GM23338 (cell line): Measurements from ENCODE around the gene NTM. TPM values are rescaled to one million over a fixed set of nuclear protein-coding genes. Genes with fewer than 3 reads are reported as not detected.

Experiments
- ATAC-seq: fragments of 200-7000 bp; cut with Tn5 transposase; 3 replicates; pipeline ENCODE4 v1.9.1; 2020
- DNase-seq: peaks from one replicate; pipeline ENCODE4 v3.0.0-alpha.2; 2015; ENCODE audit warnings: low spot score
- H2AFZ ChIP-seq: fragments of 200-600 bp; sonication (generic); 2 replicates; pipeline ENCODE4 v1.8.0; 2016; ENCODE audit warnings: antibody characterized with exemption, mild to moderate bottlenecking, moderate library complexity
- H3F3A ChIP-seq: fragments of 200-600 bp; sonication (generic); replicated peaks from 2 replicates; pipeline ENCODE4 v1.8.0; 2017; ENCODE audit warnings: antibody characterized with exemption, mixed run types, low read depth
- H3K27ac ChIP-seq: fragments of 200-600 bp; sonication (generic); 2 replicates; pipeline ENCODE4 v1.6.1; 2016; ENCODE audit warnings: low read depth
- H3K27me3 ChIP-seq: fragments of 200-600 bp; sonication (generic); 2 replicates; pipeline ENCODE4 v1.8.0; 2016; ENCODE audit warnings: mild to moderate bottlenecking, mixed run types, moderate library complexity; ENCODE audit not compliant: insufficient read depth
- H3K36me3 ChIP-seq: fragments of 200-600 bp; sonication (generic); 2 replicates; pipeline ENCODE4 v1.8.0; 2016; ENCODE audit warnings: mild to moderate bottlenecking; ENCODE audit not compliant: insufficient read depth
- H3K4me1 ChIP-seq: fragments of 200-600 bp; sonication (generic); 2 replicates; pipeline ENCODE4 v1.8.0; 2016; ENCODE audit warnings: mild to moderate bottlenecking, moderate library complexity; ENCODE audit not compliant: insufficient read depth
- H3K4me2 ChIP-seq: fragments of 200-600 bp; sonication (generic); 2 replicates; pipeline ENCODE4 v1.7.1; 2017; ENCODE audit warnings: mixed run types
- H3K4me3 ChIP-seq: fragments of 200-600 bp; sonication (generic); 2 replicates; pipeline ENCODE4 v1.6.1; 2016; ENCODE audit warnings: mixed run types
- H3K79me2 ChIP-seq: fragments of 200-600 bp; sonication (generic); replicated peaks from 2 replicates; pipeline ENCODE4 v1.8.0; 2017; ENCODE audit warnings: mild to moderate bottlenecking; ENCODE audit not compliant: insufficient read depth
- H3K9me2 ChIP-seq: fragments of 200-600 bp; sonication (generic); 2 replicates; pipeline ENCODE4 v1.8.0; 2017; ENCODE audit not compliant: insufficient read depth
- H4K20me1 ChIP-seq: fragments of 200-600 bp; sonication (generic); replicated peaks from 2 replicates; pipeline ENCODE4 v1.8.0; 2017; ENCODE audit warnings: mild to moderate bottlenecking; ENCODE audit not compliant: insufficient read depth
- H3K27ac Mint-ChIP-seq: 2 replicates; pipeline ENCODE4 v1.8.0; 2020; ENCODE audit warnings: inconsistent platforms, mild to moderate bottlenecking, moderate library complexity, mixed read lengths
- H3K27me3 Mint-ChIP-seq: 3 replicates; pipeline ENCODE4 v1.8.0; 2022; ENCODE audit warnings: low read depth, mild to moderate bottlenecking, moderate library complexity, mixed read lengths, inconsistent platforms; ENCODE audit not compliant: insufficient read depth, poor library complexity
- H3K36me3 Mint-ChIP-seq: 3 replicates; pipeline ENCODE4 v1.8.0; 2021; ENCODE audit warnings: low read depth, mild to moderate bottlenecking, inconsistent platforms, moderate library complexity, mixed read lengths
- H3K4me1 Mint-ChIP-seq: 3 replicates; pipeline ENCODE4 v1.8.0; 2020; ENCODE audit warnings: mild to moderate bottlenecking, inconsistent platforms, mixed read lengths
- H3K4me3 Mint-ChIP-seq: 3 replicates; pipeline ENCODE4 v1.8.0; 2021; ENCODE audit warnings: moderate library complexity, mild to moderate bottlenecking, inconsistent platforms, mixed read lengths
- H3K9me3 Mint-ChIP-seq: 3 replicates; pipeline ENCODE4 v1.8.0; 2020; ENCODE audit warnings: moderate library complexity, mild to moderate bottlenecking, inconsistent platforms, mixed read lengths
- ETS1 ChIP-seq: IDR thresholded peaks from 2 replicates; pipeline ENCODE4 v1.6.1; 2016; ENCODE audit warnings: antibody characterized with exemption
- EZH2phosphoT487 ChIP-seq: fragments of 200-600 bp; sonication (generic); IDR thresholded peaks from one replicate; pipeline ENCODE4 v1.8.1; 2018; ENCODE audit warnings: antibody characterized with exemption; ENCODE audit not compliant: unreplicated experiment
- NANOG ChIP-seq: IDR thresholded peaks from 2 replicates; pipeline ENCODE4 v1.6.1; 2016; ENCODE audit warnings: antibody characterized with exemption, borderline replicate concordance
- STAT1 ChIP-seq: IDR thresholded peaks from one replicate; pipeline ENCODE4 v1.6.1; 2016; ENCODE audit warnings: antibody characterized with exemption; ENCODE audit not compliant: unreplicated experiment
- ZNF331 ChIP-seq: fragments of 250-450 bp; sonication (Bioruptor Pico); IDR thresholded peaks from 2 replicates; pipeline ENCODE4 v1.5.0; 2020; ENCODE audit warnings: low read depth, mild to moderate bottlenecking, moderate library complexity
- polyA plus RNA-seq: library from polyadenylated mRNA; unstranded; fragments of >200 nt; fragmentation: Nextera tagmentation; extraction: Ambion mirVana; gene quantifications from 2 replicates; pipeline ENCODE4 v1.2.1, GENCODE V29; 2016
- total RNA-seq: library from RNA; depleted of rRNA; stranded (reverse); fragments of >200 nt; shearing (Covaris generic); gene quantifications from 2 replicates; pipeline ENCODE4 v1.2.3, GENCODE V29; 2014
- TF ChIP-seq, protein P1 (sequence below): fragments of 250-450 bp; sonication (Bioruptor Pico); IDR thresholded peaks from 2 replicates; pipeline ENCODE4 v1.5.0; 2020; ENCODE audit warnings: mild to moderate bottlenecking, moderate library complexity

NTM gene
- total and polyA plus RNA-seq, 2 experiments from 2014 or later: 10.6 to 14.6 TPM

- Histone ChIP-seq H3K79me2 (no peaks in the 10 kb centered on the region; the same call in 1 of the 2 replicates), H3F3A (no peaks in the 10 kb centered on the region), H3K4me1 (no peaks in the 10 kb centered on the region), H3K4me2 (no peak overlapping the region), H3K36me3 (no peaks in the 10 kb centered on the region), H4K20me1 (no peaks in the 10 kb centered on the region), H2AFZ (no peak overlapping the region), H3K27ac (no peak overlapping the region), H3K9me2 (no peaks in the 10 kb centered on the region), H3K4me3 (no peak overlapping the region), H3K27me3 (no peaks in the 10 kb centered on the region)
- ATAC-seq: no peak
- Mint-ChIP-seq H3K4me3 (no peak overlapping the region), H3K27me3 (peaks cover 4% of the 10 kb centered on the region), H3K27ac (no peak overlapping the region), H3K9me3 (no peaks in the 10 kb centered on the region), H3K36me3 (no peaks in the 10 kb centered on the region), H3K4me1 (peaks cover 11% of the 10 kb centered on the region)
- DNase-seq: no peak
- TF ChIP-seq ZNF331 (CRISPR knock-in tag) (no peak), ETS1 (no peak), EZH2phosphoT487 (no peak), STAT1 (no peak), NANOG (no peak)
- TF ChIP-seq, protein P1, sequence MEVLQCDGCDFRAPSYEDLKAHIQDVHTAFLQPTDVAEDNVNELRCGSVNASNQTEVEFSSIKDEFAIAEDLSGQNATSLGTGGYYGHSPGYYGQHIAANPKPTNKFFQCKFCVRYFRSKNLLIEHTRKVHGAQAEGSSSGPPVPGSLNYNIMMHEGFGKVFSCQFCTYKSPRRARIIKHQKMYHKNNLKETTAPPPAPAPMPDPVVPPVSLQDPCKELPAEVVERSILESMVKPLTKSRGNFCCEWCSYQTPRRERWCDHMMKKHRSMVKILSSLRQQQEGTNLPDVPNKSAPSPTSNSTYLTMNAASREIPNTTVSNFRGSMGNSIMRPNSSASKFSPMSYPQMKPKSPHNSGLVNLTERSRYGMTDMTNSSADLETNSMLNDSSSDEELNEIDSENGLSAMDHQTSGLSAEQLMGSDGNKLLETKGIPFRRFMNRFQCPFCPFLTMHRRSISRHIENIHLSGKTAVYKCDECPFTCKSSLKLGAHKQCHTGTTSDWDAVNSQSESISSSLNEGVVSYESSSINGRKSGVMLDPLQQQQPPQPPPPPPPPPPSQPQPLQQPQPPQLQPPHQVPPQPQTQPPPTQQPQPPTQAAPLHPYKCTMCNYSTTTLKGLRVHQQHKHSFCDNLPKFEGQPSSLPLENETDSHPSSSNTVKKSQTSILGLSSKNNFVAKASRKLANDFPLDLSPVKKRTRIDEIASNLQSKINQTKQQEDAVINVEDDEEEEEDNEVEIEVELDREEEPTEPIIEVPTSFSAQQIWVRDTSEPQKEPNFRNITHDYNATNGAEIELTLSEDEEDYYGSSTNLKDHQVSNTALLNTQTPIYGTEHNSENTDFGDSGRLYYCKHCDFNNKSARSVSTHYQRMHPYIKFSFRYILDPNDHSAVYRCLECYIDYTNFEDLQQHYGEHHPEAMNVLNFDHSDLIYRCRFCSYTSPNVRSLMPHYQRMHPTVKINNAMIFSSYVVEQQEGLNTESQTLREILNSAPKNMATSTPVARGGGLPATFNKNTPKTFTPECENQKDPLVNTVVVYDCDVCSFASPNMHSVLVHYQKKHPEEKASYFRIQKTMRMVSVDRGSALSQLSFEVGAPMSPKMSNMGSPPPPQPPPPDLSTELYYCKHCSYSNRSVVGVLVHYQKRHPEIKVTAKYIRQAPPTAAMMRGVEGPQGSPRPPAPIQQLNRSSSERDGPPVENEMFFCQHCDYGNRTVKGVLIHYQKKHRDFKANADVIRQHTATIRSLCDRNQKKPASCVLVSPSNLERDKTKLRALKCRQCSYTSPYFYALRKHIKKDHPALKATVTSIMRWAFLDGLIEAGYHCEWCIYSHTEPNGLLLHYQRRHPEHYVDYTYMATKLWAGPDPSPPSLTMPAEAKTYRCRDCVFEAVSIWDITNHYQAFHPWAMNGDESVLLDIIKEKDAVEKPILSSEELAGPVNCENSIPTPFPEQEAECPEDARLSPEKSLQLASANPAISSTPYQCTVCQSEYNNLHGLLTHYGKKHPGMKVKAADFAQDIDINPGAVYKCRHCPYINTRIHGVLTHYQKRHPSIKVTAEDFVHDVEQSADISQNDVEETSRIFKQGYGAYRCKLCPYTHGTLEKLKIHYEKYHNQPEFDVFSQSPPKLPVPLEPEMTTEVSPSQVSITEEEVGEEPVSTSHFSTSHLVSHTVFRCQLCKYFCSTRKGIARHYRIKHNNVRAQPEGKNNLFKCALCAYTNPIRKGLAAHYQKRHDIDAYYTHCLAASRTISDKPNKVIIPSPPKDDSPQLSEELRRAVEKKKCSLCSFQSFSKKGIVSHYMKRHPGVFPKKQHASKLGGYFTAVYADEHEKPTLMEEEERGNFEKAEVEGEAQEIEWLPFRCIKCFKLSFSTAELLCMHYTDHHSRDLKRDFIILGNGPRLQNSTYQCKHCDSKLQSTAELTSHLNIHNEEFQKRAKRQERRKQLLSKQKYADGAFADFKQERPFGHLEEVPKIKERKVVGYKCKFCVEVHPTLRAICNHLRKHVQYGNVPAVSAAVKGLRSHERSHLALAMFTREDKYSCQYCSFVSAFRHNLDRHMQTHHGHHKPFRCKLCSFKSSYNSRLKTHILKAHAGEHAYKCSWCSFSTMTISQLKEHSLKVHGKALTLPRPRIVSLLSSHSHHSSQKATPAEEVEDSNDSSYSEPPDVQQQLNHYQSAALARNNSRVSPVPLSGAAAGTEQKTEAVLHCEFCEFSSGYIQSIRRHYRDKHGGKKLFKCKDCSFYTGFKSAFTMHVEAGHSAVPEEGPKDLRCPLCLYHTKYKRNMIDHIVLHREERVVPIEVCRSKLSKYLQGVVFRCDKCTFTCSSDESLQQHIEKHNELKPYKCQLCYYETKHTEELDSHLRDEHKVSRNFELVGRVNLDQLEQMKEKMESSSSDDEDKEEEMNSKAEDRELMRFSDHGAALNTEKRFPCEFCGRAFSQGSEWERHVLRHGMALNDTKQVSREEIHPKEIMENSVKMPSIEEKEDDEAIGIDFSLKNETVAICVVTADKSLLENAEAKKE: no peak
Observed at GRCh38 chr11:131942878-131943277, 572.5 kb downstream of the NTM start.
